CD14-positive monocyte (primary cell): Measurements from ENCODE around the gene PITHD1. TPM values are rescaled to one million over a fixed set of nuclear protein-coding genes. Genes with fewer than 3 reads are reported as not detected.

Experiments
- DNase-seq, 3 donors: peaks; one replicate each; pipeline ENCODE4 v3.0.0-alpha.2; 2011 to 2022
- H2AFZ ChIP-seq: 2 replicates; pipeline ENCODE4 v1.6.0; 2012; ENCODE audit warnings: mild to moderate bottlenecking, low read depth, low read length, inconsistent platforms; ENCODE audit not compliant: insufficient read depth, poor library complexity, severe bottlenecking
- H3K27ac ChIP-seq, 2 donors: 1 replicate in 1 of 2; 2 replicates in 1 of 2; pipeline ENCODE4 v1.5.1; 2012 to 2013; ENCODE audit warnings: low read length in 2 of 2, control low read depth in 1 of 2, inconsistent platforms in 1 of 2, low read depth in 1 of 2, mild to moderate bottlenecking in 1 of 2
- H3K27me3 ChIP-seq, 2 donors: one replicate each; pipeline versions ENCODE4 v1.6.0 to v1.6.1; 2011 to 2013; ENCODE audit warnings: low read length in 2 of 2; ENCODE audit not compliant: control insufficient read depth in 2 of 2, insufficient read depth in 2 of 2
- H3K36me3 ChIP-seq, 2 donors: replicated peaks in 1 of 2; 1 replicate in 1 of 2; 2 replicates in 1 of 2; pipeline versions ENCODE4 v1.5.1 to v1.6.1; 2012 to 2013; ENCODE audit warnings: low read length in 2 of 2, control low read depth in 1 of 2, inconsistent platforms in 1 of 2, mild to moderate bottlenecking in 1 of 2; ENCODE audit not compliant: insufficient read depth in 2 of 2, control insufficient read depth in 1 of 2
- H3K4me1 ChIP-seq, 2 donors: 1 replicate in 1 of 2; 2 replicates in 1 of 2; pipeline versions ENCODE4 v1.5.1 to v1.6.1; 2012 to 2013; ENCODE audit warnings: low read length in 2 of 2, control low read depth in 1 of 2, inconsistent platforms in 1 of 2, mild to moderate bottlenecking in 1 of 2, moderate library complexity in 1 of 2; ENCODE audit not compliant: insufficient read depth in 2 of 2, control insufficient read depth in 1 of 2
- H3K4me2 ChIP-seq: replicated peaks from 2 replicates; pipeline ENCODE3; 2012; ENCODE audit warnings: low read length, moderate library complexity, mild to moderate bottlenecking; ENCODE audit not compliant: poor library complexity, severe bottlenecking; ENCODE audit errors: extremely low read depth
- H3K4me3 ChIP-seq, 3 experiments: fragments of 200-600 bp in 1 of 3; sonication (generic) in 1 of 3; replicated peaks in 1 of 3; 1 replicate in 2 of 3; 2 replicates in 1 of 3; pipeline ENCODE4 v1.5.1; 2011 to 2013; ENCODE audit warnings: low read length in 3 of 3, mild to moderate bottlenecking in 3 of 3, control low read depth in 2 of 3, low read depth in 2 of 3, inconsistent platforms in 1 of 3, moderate library complexity in 1 of 3
- H3K79me2 ChIP-seq: 2 replicates; pipeline ENCODE4 v1.6.0; 2012; ENCODE audit warnings: mild to moderate bottlenecking, control low read depth, inconsistent platforms, low read length, moderate library complexity; ENCODE audit not compliant: insufficient read depth
- H3K9ac ChIP-seq: 2 replicates; pipeline ENCODE4 v1.6.0; 2017; ENCODE audit warnings: low read length, mild to moderate bottlenecking; ENCODE audit not compliant: insufficient read depth, poor library complexity, severe bottlenecking
- H3K9me3 ChIP-seq, 2 donors: replicated peaks in 1 of 2; 1 replicate in 1 of 2; 2 replicates in 1 of 2; pipeline versions ENCODE4 v1.5.1 to v1.6.1; 2012 to 2013; ENCODE audit warnings: low read length in 2 of 2, control low read depth in 1 of 2; ENCODE audit not compliant: control insufficient read depth in 1 of 2, insufficient read depth in 1 of 2
- H4K20me1 ChIP-seq: 2 replicates; pipeline ENCODE4 v1.6.0; 2012; ENCODE audit warnings: mild to moderate bottlenecking, low read length, control low read depth, moderate library complexity; ENCODE audit not compliant: insufficient read depth
- H3K27ac Mint-ChIP-seq, 7 donors: one replicate each; pipeline ENCODE4 v1.8.0; 2020; ENCODE audit warnings: mild to moderate bottlenecking in 7 of 7, mixed read lengths in 7 of 7, moderate library complexity in 6 of 7, inconsistent platforms in 2 of 7
- H3K27me3 Mint-ChIP-seq, 3 donors: one replicate each; pipeline ENCODE4 v1.8.0; 2021 to 2022; ENCODE audit warnings: low read depth in 3 of 3, mild to moderate bottlenecking in 3 of 3, mixed read lengths in 3 of 3, moderate library complexity in 3 of 3, inconsistent platforms in 1 of 3
- H3K36me3 Mint-ChIP-seq, 2 donors: one replicate each; pipeline ENCODE4 v1.8.0; 2020; ENCODE audit warnings: mixed read lengths in 2 of 2, inconsistent platforms in 1 of 2, mild to moderate bottlenecking in 1 of 2
- H3K4me1 Mint-ChIP-seq: one replicate; pipeline ENCODE4 v1.8.0; 2020; ENCODE audit warnings: mild to moderate bottlenecking, mixed read lengths
- H3K4me3 Mint-ChIP-seq, 2 donors: one replicate each; pipeline ENCODE4 v1.8.0; 2020; ENCODE audit warnings: mild to moderate bottlenecking in 2 of 2, mixed read lengths in 2 of 2, moderate library complexity in 1 of 2
- H3K9me3 Mint-ChIP-seq, 7 donors: one replicate each; pipeline ENCODE4 v1.8.0; 2020 to 2022; ENCODE audit warnings: mixed read lengths in 7 of 7, mild to moderate bottlenecking in 6 of 7, moderate library complexity in 6 of 7, inconsistent platforms in 2 of 7
- CTCF ChIP-seq: fragments of 200-600 bp; IDR thresholded peaks from one replicate; pipeline ENCODE4 v1.8.0; 2022; ENCODE audit warnings: antibody characterized with exemption, mild to moderate bottlenecking
- WGBS: methylation state at CpG from one replicate; pipeline ENCODE4 v1.1.5; 2013; ENCODE audit warnings: missing lambda C conversion rate; ENCODE audit not compliant: insufficient coverage; 5-methylcytosine and 5-hydroxymethylcytosine counted together
- intact Hi-C, 2 donors: fragments of 100-400 bp; cut with micrococcal nuclease; formaldehyde crosslinking; loops; one replicate each; pipeline versions ENCODE4 v1.15.0 to v1.15.1; 2023
- polyA plus RNA-seq, 3 donors: library from polyadenylated mRNA; depleted of rRNA in 1 of 3; unstranded in 2 of 3; stranded (reverse) in 1 of 3; fragments of 300-500 nt in 2 of 3; fragments of >200 nt in 1 of 3; fragmentation: Illumina TruSeq in 2 of 3; gene quantifications; 1 replicate in 2 of 3; 2 replicates in 1 of 3; pipeline ENCODE4 v1.2.3, GENCODE V29; 2012 to 2021

The PITHD1 gene
- polyA plus RNA-seq, 3 donors = 20.8 to 40.8 (median 29.9) TPM

DNA sequence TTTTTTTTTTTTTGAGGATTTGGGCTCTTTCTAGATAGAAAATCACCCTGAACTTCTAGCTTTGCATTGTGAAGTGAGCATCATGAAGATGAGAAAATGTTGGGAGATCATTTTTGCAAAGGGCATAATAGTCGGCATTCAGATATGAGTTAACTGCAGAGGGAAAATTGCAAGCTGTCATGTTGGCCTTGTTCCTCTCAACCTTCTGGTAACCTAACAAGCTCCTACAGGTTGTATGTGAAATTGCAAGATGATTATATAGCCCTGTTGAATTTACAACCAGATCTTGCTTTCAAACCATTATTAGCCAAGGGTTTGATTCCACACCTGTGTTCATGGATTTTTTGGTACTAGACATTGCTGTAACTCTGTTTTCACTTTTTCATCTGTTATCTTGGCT lies 32.7 kb upstream of the PITHD1 start:
- H3K36me3 ChIP-seq = peaks cover 13 to 45% of the 10 kb centered on the region in 2 donors
- no peak overlapping the region for H2AFZ ChIP-seq
- peaks cover 67% of the 10 kb centered on the region for H4K20me1 ChIP-seq
- H3K4me2 ChIP-seq = peak overlapping the region; percentile 98
- H3K79me2 ChIP-seq = peaks cover 68% of the 10 kb centered on the region
- 80% methylated on average over 1 of the region's 1 CpG for WGBS
- H3K4me1 ChIP-seq = peaks cover 16 to 27% of the 10 kb centered on the region in 2 donors
- H3K9me3 ChIP-seq = no peaks in the 10 kb centered on the region
- Mint-ChIP-seq H3K27ac (peak overlapping the region in 2 of 7 donors; percentile 14 to 22), H3K4me1 (peaks cover 35% of the 10 kb centered on the region), H3K27me3 (peaks cover 0 to 3% (median 2%) of the 10 kb centered on the region in 3 donors), H3K4me3 (no peak overlapping the region), H3K36me3 (peaks cover 20 to 30% of the 10 kb centered on the region in 2 donors), H3K9me3 (no peaks in the 10 kb centered on the region)
- DNase-seq = peak in 2 of 3 donors; percentile 33 to 36
- H3K27me3 ChIP-seq = no peaks in the 10 kb centered on the region
- peak overlapping the region in 1 of 2 donors; percentile 21 for H3K27ac ChIP-seq
- H3K4me3 ChIP-seq = no peak overlapping the region
- TF ChIP-seq CTCF = peak; percentile 63
- H3K9ac ChIP-seq = no peak overlapping the region
- intact Hi-C loops = loop anchor here in 1 of 2 donors (10.0 kb wide), 1 partner anchor 191 kb away; the partner anchor contains the start of gene ID3

DNA sequence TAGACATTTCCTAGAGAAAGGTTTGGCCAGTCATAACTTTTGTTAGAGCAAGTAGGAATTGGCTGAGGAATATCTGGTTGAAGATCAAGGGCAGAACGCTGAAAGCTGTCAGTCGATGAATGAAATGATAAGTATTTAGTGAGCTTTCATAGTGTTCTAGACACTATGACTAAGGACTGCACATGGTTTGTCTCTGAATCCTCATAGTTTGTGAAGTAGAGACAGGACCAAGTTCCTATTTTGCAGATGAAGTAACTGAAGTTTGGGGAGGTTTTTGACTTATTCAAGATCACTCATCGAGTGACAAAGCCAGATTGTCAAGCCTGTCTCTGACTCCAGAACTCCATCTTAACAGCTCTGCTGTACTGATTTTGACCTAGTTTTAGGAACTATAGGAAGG lies 30.2 kb upstream of the PITHD1 start:
- Mint-ChIP-seq H3K4me1 (peaks cover 28% of the 10 kb centered on the region), H3K4me3 (no peak overlapping the region), H3K9me3 (no peaks in the 10 kb centered on the region), H3K27ac (peak overlapping the region in 1 of 7 donors; percentile 67), H3K36me3 (peaks cover 41 to 55% of the 10 kb centered on the region in 2 donors), H3K27me3 (peaks cover 0 to 2% (median 0%) of the 10 kb centered on the region in 3 donors)
- Histone ChIP-seq H3K36me3 (peaks cover 38 to 70% of the 10 kb centered on the region in 2 donors), H2AFZ (no peak overlapping the region), H3K9ac (no peak overlapping the region), H3K27me3 (no peaks in the 10 kb centered on the region), H3K4me2 (no peak overlapping the region), H3K9me3 (no peaks in the 10 kb centered on the region), H3K79me2 (peaks cover 83% of the 10 kb centered on the region), H4K20me1 (peaks cover 92% of the 10 kb centered on the region), H3K4me1 (peaks cover 10 to 21% of the 10 kb centered on the region in 2 donors), H3K27ac (peak overlapping the region in 1 of 2 donors; percentile 14), H3K4me3 (no peak overlapping the region)
- no CpG with 5 or more reads among the region's 3 CpGs for WGBS
- intact Hi-C loops = loop anchor here in 1 of 2 donors (10.0 kb wide), 1 partner anchor 193 kb away; the partner anchor contains the start of gene ID3
- DNase-seq = no peak
- TF ChIP-seq CTCF = no peak
